K562 (cell line): ENCODE data around the gene LEPR. TPM values are rescaled to one million over a fixed set of nuclear protein-coding genes. Genes with fewer than 3 reads are reported as not detected.

Experiments
- CBFB ChIP-seq: sonication (generic); formaldehyde crosslinking; IDR thresholded peaks from 2 replicates; pipeline ENCODE4 v1.4.0; 2020; ENCODE audit warnings: mild to moderate bottlenecking, missing genetic modification reagents
- CEBPB ChIP-seq: fragments of 450-650 bp; IDR thresholded peaks from 2 replicates; pipeline ENCODE4 v1.6.1; 2016; ENCODE audit warnings: missing genetic modification characterization, missing compliant biosample characterization
- CHD2 ChIP-seq: IDR thresholded peaks from 2 replicates; pipeline ENCODE4 v1.6.1; 2011; ENCODE audit warnings: low read depth, low read length
- ESRRA ChIP-seq: fragments of 450-650 bp; IDR thresholded peaks from 2 replicates; pipeline ENCODE4 v1.6.1; 2014; ENCODE audit warnings: low read depth, mild to moderate bottlenecking, moderate library complexity, borderline replicate concordance
- HSF4 ChIP-seq: fragments of 250-450 bp; sonication (Bioruptor Pico); IDR thresholded peaks from 2 replicates; pipeline ENCODE4 v2.1.2; 2022; ENCODE audit warnings: mild to moderate bottlenecking, moderate library complexity, borderline replicate concordance
- ILK ChIP-seq: fragments of 450-650 bp; IDR thresholded peaks from 2 replicates; pipeline ENCODE4 v1.6.1; 2016; ENCODE audit warnings: missing genetic modification characterization, low read depth, mild to moderate bottlenecking, missing compliant biosample characterization, moderate library complexity, borderline replicate concordance
- JUN ChIP-seq, 2 experiments: sonication (generic) in 1 of 2; formaldehyde crosslinking in 1 of 2; IDR thresholded peaks; 2 replicates each; pipeline versions ENCODE4 v1.6.1 to v1.8.0; 2012 to 2022; ENCODE audit warnings: borderline replicate concordance in 2 of 2, mild to moderate bottlenecking in 2 of 2, improper control_type of control experiment in 1 of 2, low read depth in 1 of 2, low read length in 1 of 2, missing genetic modification reagents in 1 of 2
- MCM5 ChIP-seq: fragments of 450-650 bp; IDR thresholded peaks from 2 replicates; pipeline ENCODE4 v1.6.1; 2016; ENCODE audit warnings: low read depth
- NFYB ChIP-seq: IDR thresholded peaks from 2 replicates; pipeline ENCODE4 v1.6.1; 2011; ENCODE audit warnings: mild to moderate bottlenecking, moderate library complexity; ENCODE audit not compliant: insufficient read length; ENCODE audit errors: extremely low read depth
- RCOR1 ChIP-seq, 2 experiments: IDR thresholded peaks; 2 replicates each; pipeline ENCODE4 v1.6.1; 2012; ENCODE audit warnings: low read depth in 2 of 2, low read length in 2 of 2, borderline replicate concordance in 1 of 2, improper control_type of control experiment in 1 of 2
- SMARCA5 ChIP-seq: fragments of 450-650 bp; IDR thresholded peaks from 2 replicates; pipeline ENCODE4 v1.6.1; 2016
- SMARCE1 ChIP-seq: fragments of 450-650 bp; IDR thresholded peaks from 2 replicates; pipeline ENCODE4 v1.7.1; 2016; ENCODE audit warnings: mild to moderate bottlenecking
- SP2 ChIP-seq: IDR thresholded peaks from 2 replicates; pipeline ENCODE4 v1.6.1; 2011; ENCODE audit warnings: mild to moderate bottlenecking, low read depth, low read length, moderate library complexity; ENCODE audit not compliant: poor library complexity, severe bottlenecking; ENCODE audit errors: extremely low read depth
- TEAD4 ChIP-seq, 2 experiments: sonication (generic) in 1 of 2; formaldehyde crosslinking in 1 of 2; IDR thresholded peaks; 2 replicates each; pipeline versions ENCODE4 v1.6.1 to v1.8.0; 2012 to 2022; ENCODE audit warnings: borderline replicate concordance in 1 of 2, inconsistent platforms in 1 of 2, low read length in 1 of 2, mild to moderate bottlenecking in 1 of 2, missing genetic modification reagents in 1 of 2
- TOE1 ChIP-seq, 2 experiments: fragments of 450-650 bp in 1 of 2; sonication (generic) in 1 of 2; formaldehyde crosslinking in 1 of 2; IDR thresholded peaks; 2 replicates each; pipeline versions ENCODE4 v1.7.1 to v1.8.0; 2016 to 2022; ENCODE audit warnings: borderline replicate concordance in 2 of 2, mild to moderate bottlenecking in 2 of 2, antibody characterized with exemption in 1 of 2, inconsistent platforms in 1 of 2, low read depth in 1 of 2, missing genetic modification reagents in 1 of 2, moderate library complexity in 1 of 2
- ZBTB7A ChIP-seq: IDR thresholded peaks from 2 replicates; pipeline ENCODE4 v1.6.1; 2011; ENCODE audit warnings: low read depth, mild to moderate bottlenecking, low read length, moderate library complexity, borderline replicate concordance; ENCODE audit not compliant: control insufficient read depth
- ZEB2 ChIP-seq: fragments of 450-650 bp; IDR thresholded peaks from 2 replicates; pipeline ENCODE4 v1.6.1; 2016
- ZNF140 ChIP-seq: fragments of 250-450 bp; sonication (Bioruptor Pico); IDR thresholded peaks from 2 replicates; pipeline ENCODE4 v1.8.0; 2021; ENCODE audit warnings: moderate library complexity, mild to moderate bottlenecking, inconsistent platforms
- ZNF316 ChIP-seq: fragments of 450-650 bp; IDR thresholded peaks from 2 replicates; pipeline ENCODE4 v1.6.1; 2016
- ZNF324 ChIP-seq: fragments of 250-450 bp; sonication (Bioruptor Pico); IDR thresholded peaks from 2 replicates; pipeline ENCODE4 v1.4.0; 2020; ENCODE audit warnings: mild to moderate bottlenecking
- polyA plus RNA-seq, 8 experiments: library from polyadenylated mRNA; depleted of rRNA in 4 of 8; stranded (reverse) in 5 of 8; unstranded in 3 of 8; fragments of >200 nt; fragmentation: Nextera tagmentation in 2 of 8; fragmentation: Illumina TruSeq in 1 of 8; extraction: Ambion mirVana in 2 of 8; extraction: Trizol in 1 of 8; gene quantifications; 2 replicates each; pipeline versions ENCODE4 v1.2.1 to v1.2.3, GENCODE V29; 2011 to 2014; ENCODE audit warnings: inconsistent platforms in 1 of 8, missing spikeins in 1 of 8
- total RNA-seq, 7 experiments: library from RNA; depleted of rRNA in 6 of 7; stranded (reverse); fragments of >200 nt in 6 of 7; fragmentation: Illumina TruSeq in 2 of 7; extraction: Trizol in 2 of 7; gene quantifications; 2 replicates each; pipeline versions ENCODE4 v1.2.1 to v1.2.3, GENCODE V29; 2011 to 2021; ENCODE audit warnings: low replicate concordance in 1 of 7
- TF ChIP-seq, protein P1 (sequence below): fragments of 250-450 bp; sonication (Bioruptor Pico); IDR thresholded peaks from 2 replicates; pipeline ENCODE4 v1.5.0; 2020; ENCODE audit warnings: mild to moderate bottlenecking
- TF ChIP-seq, protein P2 (sequence below): fragments of 250-450 bp; sonication (Bioruptor Pico); IDR thresholded peaks from 2 replicates; pipeline ENCODE4 v1.8.0; 2022; ENCODE audit warnings: inconsistent platforms, mild to moderate bottlenecking, moderate library complexity, borderline replicate concordance
- TF ChIP-seq, protein P3 (sequence below): fragments of 450-650 bp; IDR thresholded peaks from 2 replicates; pipeline ENCODE4 v1.6.1; 2016

The LEPR gene
- total and polyA plus RNA-seq, 9 of the 15 experiments (the other 6 are each of a cell fraction or from before 2014, with no cell fraction given) = 12.2 to 111 (median 43.1) TPM

DNA sequence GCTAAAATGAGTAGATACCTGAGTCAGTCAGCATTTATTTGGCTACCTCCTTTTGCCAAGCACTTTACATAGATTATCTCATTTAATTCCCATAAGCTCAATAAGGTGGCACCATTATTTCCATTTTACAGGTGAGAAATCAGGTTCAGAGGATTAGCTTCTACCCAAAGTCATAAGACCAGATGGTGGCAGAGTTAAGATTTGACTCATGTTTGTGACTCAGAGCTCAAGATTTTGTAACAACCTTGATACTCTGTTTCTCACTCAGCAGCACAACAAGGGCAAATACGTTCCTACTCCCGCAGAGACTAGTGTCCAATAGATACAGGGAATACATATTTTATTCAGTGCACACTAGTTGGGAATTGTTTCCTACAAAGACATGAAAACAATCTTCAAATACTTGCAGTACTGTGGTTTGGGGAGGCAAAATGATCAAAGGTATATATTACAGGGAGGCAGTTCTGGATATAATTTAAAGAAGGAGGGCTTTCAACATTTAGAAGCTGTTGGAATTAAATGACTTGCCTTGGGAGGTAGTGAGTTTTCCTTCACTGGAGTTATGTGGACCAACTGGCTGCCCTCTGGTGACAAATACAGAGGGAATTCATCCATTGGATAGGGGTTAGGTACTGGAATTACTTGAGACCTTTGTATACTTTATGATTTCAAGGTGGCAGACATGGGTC, 3.6 kb downstream of the LEPR start (continued):
- no peak for TF ChIP-seq HSF4 (CRISPR knock-in tag)
- TF ChIP-seq JUN (IDR thresholded peaks at IDR 0.05; ENCODE audit: borderline replicate concordance, low read depth, low read length) = peak; percentile 82
- TF ChIP-seq JUN (CRISPR knock-in tag; IDR thresholded peaks at IDR 0.05; ENCODE audit: borderline replicate concordance) = no peak
- TF ChIP-seq, protein P1, sequence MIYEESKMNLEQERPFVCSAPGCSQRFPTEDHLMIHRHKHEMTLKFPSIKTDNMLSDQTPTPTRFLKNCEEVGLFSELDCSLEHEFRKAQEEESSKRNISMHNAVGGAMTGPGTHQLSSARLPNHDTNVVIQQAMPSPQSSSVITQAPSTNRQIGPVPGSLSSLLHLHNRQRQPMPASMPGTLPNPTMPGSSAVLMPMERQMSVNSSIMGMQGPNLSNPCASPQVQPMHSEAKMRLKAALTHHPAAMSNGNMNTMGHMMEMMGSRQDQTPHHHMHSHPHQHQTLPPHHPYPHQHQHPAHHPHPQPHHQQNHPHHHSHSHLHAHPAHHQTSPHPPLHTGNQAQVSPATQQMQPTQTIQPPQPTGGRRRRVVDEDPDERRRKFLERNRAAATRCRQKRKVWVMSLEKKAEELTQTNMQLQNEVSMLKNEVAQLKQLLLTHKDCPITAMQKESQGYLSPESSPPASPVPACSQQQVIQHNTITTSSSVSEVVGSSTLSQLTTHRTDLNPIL (CRISPR knock-in tag) = no peak
- no peak for TF ChIP-seq SP2
- peak; percentile 16; the same call in 1 of the 2 replicates for TF ChIP-seq ESRRA
- no peak for TF ChIP-seq TOE1 (IDR thresholded peaks at IDR 0.05; ENCODE audit: borderline replicate concordance)
- no peak for TF ChIP-seq TOE1 (CRISPR knock-in tag; IDR thresholded peaks at IDR 0.05; ENCODE audit: borderline replicate concordance, low read depth)
- TF ChIP-seq RCOR1 (IDR thresholded peaks at IDR 0.05; ENCODE audit: borderline replicate concordance in 1 of 2, low read depth in 2 of 2, low read length in 2 of 2) = peak in 1 of 2 experiments; percentile 56; a peak in 1 of 4 replicates
- no peak for TF ChIP-seq NFYB
- peak; percentile 82; the same call in 1 of the 2 replicates for TF ChIP-seq ZEB2
- no peak for TF ChIP-seq ILK (tag)
- TF ChIP-seq ZNF316 = no peak
- no peak for TF ChIP-seq CBFB (CRISPR knock-in tag)
- no peak for TF ChIP-seq CHD2
- no peak for TF ChIP-seq MCM5
- TF ChIP-seq CEBPB = peak; percentile 44; the same call in 1 of the 2 replicates
- TF ChIP-seq SMARCA5 = no peak
- no peak for TF ChIP-seq ZNF140 (CRISPR knock-in tag)
- TF ChIP-seq, protein P2, sequence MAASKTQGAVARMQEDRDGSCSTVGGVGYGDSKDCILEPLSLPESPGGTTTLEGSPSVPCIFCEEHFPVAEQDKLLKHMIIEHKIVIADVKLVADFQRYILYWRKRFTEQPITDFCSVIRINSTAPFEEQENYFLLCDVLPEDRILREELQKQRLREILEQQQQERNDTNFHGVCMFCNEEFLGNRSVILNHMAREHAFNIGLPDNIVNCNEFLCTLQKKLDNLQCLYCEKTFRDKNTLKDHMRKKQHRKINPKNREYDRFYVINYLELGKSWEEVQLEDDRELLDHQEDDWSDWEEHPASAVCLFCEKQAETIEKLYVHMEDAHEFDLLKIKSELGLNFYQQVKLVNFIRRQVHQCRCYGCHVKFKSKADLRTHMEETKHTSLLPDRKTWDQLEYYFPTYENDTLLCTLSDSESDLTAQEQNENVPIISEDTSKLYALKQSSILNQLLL = no peak
- TF ChIP-seq TEAD4 (IDR thresholded peaks at IDR 0.05; ENCODE audit: low read length) = peak; percentile 80
- TF ChIP-seq TEAD4 (CRISPR knock-in tag; IDR thresholded peaks at IDR 0.05; ENCODE audit: borderline replicate concordance) = no peak
- TF ChIP-seq SMARCE1 = peak; percentile 91
- TF ChIP-seq, protein P3, sequence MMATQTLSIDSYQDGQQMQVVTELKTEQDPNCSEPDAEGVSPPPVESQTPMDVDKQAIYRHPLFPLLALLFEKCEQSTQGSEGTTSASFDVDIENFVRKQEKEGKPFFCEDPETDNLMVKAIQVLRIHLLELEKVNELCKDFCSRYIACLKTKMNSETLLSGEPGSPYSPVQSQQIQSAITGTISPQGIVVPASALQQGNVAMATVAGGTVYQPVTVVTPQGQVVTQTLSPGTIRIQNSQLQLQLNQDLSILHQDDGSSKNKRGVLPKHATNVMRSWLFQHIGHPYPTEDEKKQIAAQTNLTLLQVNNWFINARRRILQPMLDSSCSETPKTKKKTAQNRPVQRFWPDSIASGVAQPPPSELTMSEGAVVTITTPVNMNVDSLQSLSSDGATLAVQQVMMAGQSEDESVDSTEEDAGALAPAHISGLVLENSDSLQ = no peak
- TF ChIP-seq ZBTB7A = no peak
- no peak for TF ChIP-seq ZNF324 (CRISPR knock-in tag)
